T-cell (primary cell): ENCODE data around the gene ZNF827. TPM values are rescaled to one million over a fixed set of nuclear protein-coding genes. Genes with fewer than 3 reads are reported as not detected.

Experiments
- ATAC-seq, 4 experiments: fragments of 200-7000 bp in 3 of 4; fragments of 150-1000 bp in 1 of 4; cut with Tn5 transposase; replicated peaks in 1 of 4; 1 replicate in 3 of 4; 2 replicates in 1 of 4; pipeline ENCODE4 v1.10.0; 2021; ENCODE audit warnings: moderate library complexity in 3 of 4, mild to moderate bottlenecking in 2 of 4, moderate number of reproducible peaks in 1 of 4
- CTCF ChIA-PET, 2 donors: fragments of 300-600 bp; sonication (Branson Sonifier 250); formaldehyde crosslinking; loops; one replicate each; lab custom pipeline; 2022; ENCODE audit warnings: antibody characterized with exemption in 2 of 2; lab: Charles Lee
- POLR2A ChIA-PET, 2 donors: fragments of 300-600 bp; sonication (Branson Sonifier 250); formaldehyde crosslinking; loops; one replicate each; lab custom pipeline; 2022; ENCODE audit warnings: antibody characterized with exemption in 2 of 2; lab: Charles Lee
- DNase-seq, 35 experiments: peaks; one replicate each; pipeline versions ENCODE4 v3.0.0 to v3.0.0-alpha.2; 2013 to 2023
- H3K27ac ChIP-seq: one replicate; pipeline ENCODE4 v1.5.1; 2013; ENCODE audit warnings: low read length
- H3K27me3 ChIP-seq, 2 experiments: replicated peaks in 1 of 2; 1 replicate in 1 of 2; 2 replicates in 1 of 2; pipeline versions ENCODE4 v1.6.1 to v1.7.0; 2013; ENCODE audit warnings: low read length in 1 of 2, mixed read lengths in 1 of 2; ENCODE audit not compliant: control insufficient read depth in 2 of 2, insufficient read depth in 2 of 2; ENCODE audit errors: extremely low read depth in 1 of 2
- H3K36me3 ChIP-seq, 2 donors: 1 replicate in 1 of 2; 2 replicates in 1 of 2; pipeline versions ENCODE4 v1.6.1 to v1.7.0; 2013; ENCODE audit warnings: low read length in 1 of 2; ENCODE audit not compliant: control insufficient read depth in 2 of 2, insufficient read depth in 1 of 2; ENCODE audit errors: extremely low read depth in 1 of 2
- H3K4me1 ChIP-seq, 2 experiments: 1 replicate in 1 of 2; 2 replicates in 1 of 2; pipeline versions ENCODE4 v1.6.1 to v1.7.0; 2013; ENCODE audit warnings: low read length in 2 of 2, mixed read lengths in 1 of 2; ENCODE audit not compliant: insufficient read depth in 2 of 2, control insufficient read depth in 1 of 2; ENCODE audit errors: extremely low read depth in 1 of 2
- H3K4me3 ChIP-seq, 2 donors: 1 replicate in 1 of 2; 2 replicates in 1 of 2; pipeline versions ENCODE4 v1.5.1 to v1.7.0; 2013; ENCODE audit warnings: mild to moderate bottlenecking in 2 of 2, low read length in 1 of 2, moderate library complexity in 1 of 2; ENCODE audit not compliant: control insufficient read depth in 1 of 2; ENCODE audit errors: extremely low read depth in 1 of 2
- H3K9me3 ChIP-seq: 2 replicates; pipeline ENCODE4 v1.7.0; 2013
- H3K27ac Mint-ChIP-seq, 2 donors: one replicate each; pipeline ENCODE4 v1.8.0; 2020 to 2021; ENCODE audit warnings: mild to moderate bottlenecking in 2 of 2, mixed read lengths in 2 of 2
- H3K27me3 Mint-ChIP-seq, 2 donors: one replicate each; pipeline ENCODE4 v1.8.0; 2021 to 2022; ENCODE audit warnings: mixed read lengths in 2 of 2
- H3K36me3 Mint-ChIP-seq: one replicate; pipeline ENCODE4 v1.8.0; 2021; ENCODE audit warnings: mixed read lengths
- H3K4me1 Mint-ChIP-seq, 3 donors: one replicate each; pipeline ENCODE4 v1.8.0; 2020 to 2022; ENCODE audit warnings: mixed read lengths in 3 of 3, mild to moderate bottlenecking in 1 of 3
- H3K4me3 Mint-ChIP-seq, 3 donors: one replicate each; pipeline ENCODE4 v1.8.0; 2020 to 2022; ENCODE audit warnings: mild to moderate bottlenecking in 3 of 3, mixed read lengths in 3 of 3, moderate library complexity in 3 of 3
- H3K9me3 Mint-ChIP-seq, 3 donors: one replicate each; pipeline ENCODE4 v1.8.0; 2020 to 2022; ENCODE audit warnings: mixed read lengths in 3 of 3
- WGBS: methylation state at CpG from one replicate; pipeline ENCODE4 v1.1.5; 2013; ENCODE audit warnings: missing lambda C conversion rate; ENCODE audit not compliant: insufficient coverage; 5-methylcytosine and 5-hydroxymethylcytosine counted together
- total RNA-seq, 35 experiments: library from RNA in 6 of 35; stranded (reverse) in 6 of 35; fragments of 120-200 nt in 1 of 35; gene quantifications; one replicate each; pipeline versions ENCODE4 v1.2.1 to v1.2.4 and lab custom pipeline; 2013 to 2026

Gene ZNF827
- total RNA-seq, 5 donors from 2014 or later (not counting 1 experiment from before 2014, with no cell fraction given) = 17.3 to 24.8 (median 18.5) TPM

- WGBS = 100% methylated on average over 1 of the region's 3 CpGs
- no peak overlapping the region for H3K4me3 Mint-ChIP-seq
- DNase-seq (no peak), ATAC-seq (no peak)
- H3K27ac ChIP-seq = no peak overlapping the region
- POLR2A ChIA-PET = no interaction called here
- H3K4me1 ChIP-seq = peaks cover 0 to 2% of the 10 kb centered on the region in 2 experiments
- no peaks in the 10 kb centered on the region for H3K4me1 Mint-ChIP-seq
- no peak overlapping the region for H3K27ac Mint-ChIP-seq
- CTCF ChIA-PET = interaction anchor here in 1 of 2 donors (0.6 kb wide), 1 partner anchor 115 kb away, joined by 4 read pairs; no protein-coding TSS in a partner anchor
- no peak overlapping the region for H3K4me3 ChIP-seq
- H3K27me3 ChIP-seq = no peaks in the 10 kb centered on the region
- no peaks in the 10 kb centered on the region for H3K27me3 Mint-ChIP-seq
- peaks cover 64% of the 10 kb centered on the region for H3K36me3 Mint-ChIP-seq
- H3K36me3 ChIP-seq = peaks cover 11 to 54% of the 10 kb centered on the region in 2 donors
- H3K9me3 Mint-ChIP-seq = no peaks in the 10 kb centered on the region
- H3K9me3 ChIP-seq = no peaks in the 10 kb centered on the region
Measured at GRCh38 chr4:145775406-145775805, 163.2 kb downstream of the ZNF827 start.

GRCh38 chr4:145774473-145774872 is 164.2 kb downstream of the ZNF827 start:
- Histone ChIP-seq H3K27me3 (no peaks in the 10 kb centered on the region), H3K27ac (no peak overlapping the region), H3K4me1 (peaks cover 0 to 2% of the 10 kb centered on the region in 2 experiments), H3K36me3 (peaks cover 11 to 54% of the 10 kb centered on the region in 2 donors), H3K4me3 (no peak overlapping the region), H3K9me3 (no peaks in the 10 kb centered on the region)
- H3K4me3 Mint-ChIP-seq = no peak overlapping the region
- 100% methylated on average over 1 of the region's 6 CpGs for WGBS
- POLR2A ChIA-PET = no interaction called here
- ATAC-seq = no peak
- no peaks in the 10 kb centered on the region for H3K4me1 Mint-ChIP-seq
- H3K36me3 Mint-ChIP-seq = peaks cover 61% of the 10 kb centered on the region
- no peaks in the 10 kb centered on the region for H3K27me3 Mint-ChIP-seq
- CTCF ChIA-PET = no interaction called here
- no peak overlapping the region for H3K27ac Mint-ChIP-seq
- no peaks in the 10 kb centered on the region for H3K9me3 Mint-ChIP-seq
- DNase-seq = no peak

DNA sequence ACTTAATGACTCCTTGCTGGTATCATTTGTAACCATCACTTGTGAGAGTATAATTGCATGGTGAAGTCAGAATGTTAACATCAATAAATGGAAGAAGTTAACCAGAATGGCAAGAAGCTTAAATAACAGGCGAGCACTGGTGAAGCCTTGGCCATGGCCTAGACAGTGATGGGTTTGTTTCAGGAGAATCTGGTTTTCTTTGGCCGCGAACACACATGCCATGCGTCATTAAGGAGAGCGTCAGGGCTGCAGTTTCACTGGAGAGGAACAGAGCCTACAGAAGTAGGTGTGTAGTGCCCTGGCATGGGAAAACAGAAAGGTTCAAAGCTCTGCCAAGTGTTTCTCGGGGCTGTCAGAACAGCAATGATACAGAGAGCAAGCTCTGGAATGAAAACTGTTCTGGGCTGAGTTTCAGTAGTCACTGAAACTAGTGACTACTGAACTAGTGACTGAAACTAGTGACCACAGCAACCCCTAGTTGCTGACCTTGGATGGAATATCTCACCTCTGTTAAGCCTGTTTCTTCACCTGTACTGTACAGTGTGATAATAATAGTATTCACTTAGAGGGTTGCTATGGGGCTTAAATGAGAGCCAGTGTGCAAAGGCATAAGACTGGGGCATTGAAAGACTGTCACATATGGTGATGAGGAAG is 164.9 kb downstream of the ZNF827 start:
- Mint-ChIP-seq H3K36me3 (peaks cover 58% of the 10 kb centered on the region), H3K27ac (no peak overlapping the region), H3K4me3 (no peak overlapping the region), H3K27me3 (no peaks in the 10 kb centered on the region), H3K4me1 (no peaks in the 10 kb centered on the region), H3K9me3 (no peaks in the 10 kb centered on the region)
- Histone ChIP-seq H3K4me1 (no peaks in the 10 kb centered on the region), H3K27me3 (no peaks in the 10 kb centered on the region), H3K27ac (no peak overlapping the region), H3K36me3 (peaks cover 11 to 54% of the 10 kb centered on the region in 2 donors), H3K9me3 (no peaks in the 10 kb centered on the region), H3K4me3 (no peak overlapping the region)
- ChIA-PET CTCF (interaction anchor here in 1 of 2 donors (0.5 kb wide), 1 partner anchor 107 kb away, joined by 3 read pairs; no protein-coding TSS in a partner anchor), POLR2A (no interaction called here)
- WGBS = 92% methylated on average over 6 of the region's 6 CpGs
- DNase-seq = no peak
- no peak for ATAC-seq

GRCh38 chr4:145772347-145772746 is 166.3 kb downstream of the ZNF827 start:
- Mint-ChIP-seq H3K9me3 (peaks cover 0 to 8% (median 5%) of the 10 kb centered on the region in 3 donors), H3K4me3 (no peak overlapping the region), H3K27ac (no peak overlapping the region), H3K36me3 (peaks cover 58% of the 10 kb centered on the region), H3K27me3 (no peaks in the 10 kb centered on the region), H3K4me1 (no peaks in the 10 kb centered on the region)
- WGBS = no CpG with 5 or more reads among the region's 2 CpGs
- Histone ChIP-seq H3K36me3 (peaks cover 11 to 54% of the 10 kb centered on the region in 2 donors), H3K27me3 (no peaks in the 10 kb centered on the region), H3K4me3 (no peak overlapping the region), H3K9me3 (no peaks in the 10 kb centered on the region), H3K27ac (no peak overlapping the region), H3K4me1 (no peaks in the 10 kb centered on the region)
- CTCF ChIA-PET = no interaction called here
- ATAC-seq = no peak
- DNase-seq = no peak
- POLR2A ChIA-PET = no interaction called here

GRCh38 chr4:145770124-145770523 is 168.5 kb downstream of the ZNF827 start:
- no peak overlapping the region for H3K4me3 Mint-ChIP-seq
- CTCF ChIA-PET = no interaction called here
- no peaks in the 10 kb centered on the region for H3K4me1 Mint-ChIP-seq
- no peak for ATAC-seq
- peaks cover 73% of the 10 kb centered on the region for H3K36me3 Mint-ChIP-seq
- H3K9me3 Mint-ChIP-seq = peaks cover 0 to 9% (median 5%) of the 10 kb centered on the region in 3 donors
- Histone ChIP-seq H3K27me3 (no peaks in the 10 kb centered on the region), H3K4me1 (no peaks in the 10 kb centered on the region), H3K9me3 (no peaks in the 10 kb centered on the region), H3K4me3 (no peak overlapping the region), H3K36me3 (peaks cover 6 to 48% of the 10 kb centered on the region in 2 donors), H3K27ac (no peak overlapping the region)
- WGBS = no CpG with 5 or more reads among the region's 4 CpGs
- POLR2A ChIA-PET = no interaction called here
- no peak overlapping the region for H3K27ac Mint-ChIP-seq
- no peaks in the 10 kb centered on the region for H3K27me3 Mint-ChIP-seq
- no peak for DNase-seq

GRCh38 chr4:145769450-145770037 is 169.1 kb downstream of the ZNF827 start:
- DNase-seq = no peak
- Mint-ChIP-seq H3K9me3 (peaks cover 0 to 9% (median 5%) of the 10 kb centered on the region in 3 donors), H3K27ac (no peak overlapping the region), H3K4me3 (no peak overlapping the region), H3K36me3 (peaks cover 75% of the 10 kb centered on the region), H3K4me1 (no peaks in the 10 kb centered on the region), H3K27me3 (no peaks in the 10 kb centered on the region)
- Histone ChIP-seq H3K27me3 (no peaks in the 10 kb centered on the region), H3K9me3 (no peaks in the 10 kb centered on the region), H3K27ac (no peak overlapping the region), H3K4me3 (no peak overlapping the region), H3K36me3 (peaks cover 9 to 48% of the 10 kb centered on the region in 2 donors), H3K4me1 (no peaks in the 10 kb centered on the region)
- ChIA-PET CTCF (no interaction called here), POLR2A (no interaction called here)
- no CpG with 5 or more reads among the region's 2 CpGs for WGBS
- no peak for ATAC-seq
